GM12878 (cell line): Measurements from ENCODE around the gene TFR2. TPM values are rescaled to one million over a fixed set of nuclear protein-coding genes. Genes with fewer than 3 reads are reported as not detected.

Experiments
- ATAC-seq: fragments of 200-7000 bp; cut with Tn5 transposase; 3 replicates; pipeline ENCODE4 v1.9.1; 2020; ENCODE audit warnings: mild to moderate bottlenecking, moderate library complexity
- BruUV-seq: library from RNA; stranded (reverse); fragments of 400-500 nt; replicated peaks from 2 replicates; lab custom pipeline; 2021; lab: Mats Ljungman, UMichigan
- CTCF ChIA-PET: fragments of 300-600 bp; sonication (Branson Sonifier 250); formaldehyde crosslinking; extraction: SDS; loops from one replicate; lab custom pipeline; 2021; ENCODE audit warnings: inconsistent platforms; lab: Yijun Ruan, JAX
- POLR2A ChIA-PET: fragments of 350-600 bp; formaldehyde crosslinking; extraction: SDS; loops from one replicate; lab custom pipeline; 2021; ENCODE audit warnings: inconsistent platforms; lab: Charles Lee
- RAD21 ChIA-PET: fragments of 300-600 bp; sonication (Branson Sonifier 250); formaldehyde crosslinking; loops from one replicate; lab custom pipeline; 2023; ENCODE audit warnings: antibody characterized with exemption; ENCODE audit not compliant: unreplicated experiment; lab: Charles Lee
- SMC1A ChIA-PET: fragments of 300-600 bp; sonication (Branson Sonifier 250); formaldehyde crosslinking; loops from one replicate; lab custom pipeline; 2023; ENCODE audit not compliant: unreplicated experiment, uncharacterized antibody; lab: Charles Lee
- DNase-seq: peaks from one replicate; pipeline ENCODE4 v3.0.0-alpha.2; 2011; ENCODE audit warnings: low read depth, low spot score
- FAIRE-seq: peaks from 3 replicates; lab custom pipeline; 2011; peaks lifted over from hg19 to GRCh38; lab: Jason Lieb, UNC
- H2AFZ ChIP-seq: 2 replicates; pipeline ENCODE4 v1.6.0; 2011; ENCODE audit warnings: low read depth, low read length, control low read depth; ENCODE audit not compliant: control insufficient read depth
- H3K27ac ChIP-seq: 2 replicates; pipeline ENCODE4 v1.5.1; 2011; ENCODE audit warnings: control low read depth; ENCODE audit not compliant: control insufficient read depth, insufficient read depth
- H3K27me3 ChIP-seq, 2 experiments: replicated peaks in 1 of 2; 2 replicates each; pipeline versions ENCODE4 v1.6.0 to v1.6.1; 2011; ENCODE audit warnings: low read length in 1 of 2; ENCODE audit not compliant: control insufficient read depth in 2 of 2, insufficient read depth in 2 of 2
- H3K36me3 ChIP-seq, 2 experiments: 2 replicates each; pipeline ENCODE4 v1.5.1; 2011; ENCODE audit warnings: low read length in 1 of 2; ENCODE audit not compliant: control insufficient read depth in 2 of 2, insufficient read depth in 2 of 2
- H3K4me1 ChIP-seq: 2 replicates; pipeline ENCODE4 v1.6.1; 2011; ENCODE audit warnings: mild to moderate bottlenecking, low read length, moderate library complexity, mixed read lengths; ENCODE audit not compliant: control insufficient read depth, insufficient read depth
- H3K4me2 ChIP-seq: 2 replicates; pipeline ENCODE4 v1.6.0; 2011; ENCODE audit warnings: control low read depth; ENCODE audit not compliant: control insufficient read depth, insufficient read depth
- H3K4me3 ChIP-seq: fragments of 200-600 bp; sonication (generic); 2 replicates; pipeline ENCODE4 v1.5.1; 2016
- H3K79me2 ChIP-seq: 2 replicates; pipeline ENCODE4 v1.6.0; 2011; ENCODE audit warnings: low read length; ENCODE audit not compliant: control insufficient read depth, insufficient read depth
- H3K9ac ChIP-seq: 2 replicates; pipeline ENCODE4 v1.8.0; 2011; ENCODE audit warnings: low read length, control low read depth, mixed read lengths; ENCODE audit not compliant: control insufficient read depth, insufficient read depth
- H3K9me3 ChIP-seq: replicated peaks from 3 replicates; pipeline ENCODE4 v1.5.1; 2011; ENCODE audit warnings: mild to moderate bottlenecking, low read length; ENCODE audit not compliant: control insufficient read depth, insufficient read depth
- H4K20me1 ChIP-seq: 2 replicates; pipeline ENCODE4 v1.6.0; 2011; ENCODE audit not compliant: control insufficient read depth, insufficient read depth
- EZH2 ChIP-seq: IDR thresholded peaks from 2 replicates; pipeline ENCODE4 v1.6.1; 2012; ENCODE audit warnings: low read depth, mild to moderate bottlenecking, control low read depth, inconsistent platforms, low read length, borderline replicate concordance; ENCODE audit not compliant: control insufficient read depth
- POLR2A ChIP-seq: IDR thresholded peaks from 2 replicates; pipeline ENCODE4 v1.6.1; 2011; ENCODE audit warnings: low read depth, mild to moderate bottlenecking, low read length
- POLR2AphosphoS2 ChIP-seq: IDR thresholded peaks from 2 replicates; pipeline ENCODE4 v1.6.1; 2011; ENCODE audit warnings: low read depth, mild to moderate bottlenecking, low read length, improper control_type of control experiment, moderate library complexity
- WGBS: methylation state at CpG from one replicate; pipeline ENCODE4 v1.1.6; 2016; ENCODE audit warnings: low lambda C conversion rate; ENCODE audit not compliant: insufficient replicate concordance, insufficient coverage; ENCODE audit errors: missing lambda C conversion rate; 5-methylcytosine and 5-hydroxymethylcytosine counted together
- in situ Hi-C: fragments of 300-500 bp; cut with MboI; formaldehyde crosslinking; loops from 9 replicates; pipeline ENCODE4 v1.14.3; 2018; ENCODE audit warnings: mixed read lengths
- intact Hi-C: fragments of 100-400 bp; cut with micrococcal nuclease; formaldehyde crosslinking; loops from one replicate; pipeline ENCODE4 v1.14.2; 2022; ENCODE audit not compliant: unreplicated experiment
- polyA plus RNA-seq, 11 experiments: library from polyadenylated mRNA; depleted of rRNA in 4 of 11; unstranded in 6 of 11; stranded (reverse) in 5 of 11; fragments of >200 nt; fragmentation: Nextera tagmentation in 4 of 11; fragmentation: Illumina TruSeq in 1 of 11; extraction: Ambion mirVana in 4 of 11; extraction: Trizol in 1 of 11; gene quantifications; 1 replicate in 1 of 11; 2 replicates in 10 of 11; pipeline versions ENCODE4 v1.2.1 to v1.2.3, GENCODE V29; 2011 to 2016; ENCODE audit warnings: inconsistent platforms in 2 of 11, missing spikeins in 2 of 11, low read depth in 1 of 11
- small RNA-seq: library from RNA; depleted of rRNA; stranded (forward); fragments of <200 nt; gene quantifications from one replicate; pipeline ENCODE3, GENCODE V24; 2014
- total RNA-seq, 4 experiments: library from RNA; depleted of rRNA in 3 of 4; stranded (reverse); fragments of >200 nt in 3 of 4; fragmentation: Illumina TruSeq in 1 of 4; extraction: Trizol in 1 of 4; gene quantifications; 2 replicates each; pipeline versions ENCODE4 v1.2.1 to v1.2.3, GENCODE V29; 2013 to 2021

Gene TFR2
- total and polyA plus RNA-seq, 10 of the 15 experiments (the other 5 are each of a cell fraction or from before 2014, with no cell fraction given), result 0.30 to 7.2 (median 1.8) TPM

DNA sequence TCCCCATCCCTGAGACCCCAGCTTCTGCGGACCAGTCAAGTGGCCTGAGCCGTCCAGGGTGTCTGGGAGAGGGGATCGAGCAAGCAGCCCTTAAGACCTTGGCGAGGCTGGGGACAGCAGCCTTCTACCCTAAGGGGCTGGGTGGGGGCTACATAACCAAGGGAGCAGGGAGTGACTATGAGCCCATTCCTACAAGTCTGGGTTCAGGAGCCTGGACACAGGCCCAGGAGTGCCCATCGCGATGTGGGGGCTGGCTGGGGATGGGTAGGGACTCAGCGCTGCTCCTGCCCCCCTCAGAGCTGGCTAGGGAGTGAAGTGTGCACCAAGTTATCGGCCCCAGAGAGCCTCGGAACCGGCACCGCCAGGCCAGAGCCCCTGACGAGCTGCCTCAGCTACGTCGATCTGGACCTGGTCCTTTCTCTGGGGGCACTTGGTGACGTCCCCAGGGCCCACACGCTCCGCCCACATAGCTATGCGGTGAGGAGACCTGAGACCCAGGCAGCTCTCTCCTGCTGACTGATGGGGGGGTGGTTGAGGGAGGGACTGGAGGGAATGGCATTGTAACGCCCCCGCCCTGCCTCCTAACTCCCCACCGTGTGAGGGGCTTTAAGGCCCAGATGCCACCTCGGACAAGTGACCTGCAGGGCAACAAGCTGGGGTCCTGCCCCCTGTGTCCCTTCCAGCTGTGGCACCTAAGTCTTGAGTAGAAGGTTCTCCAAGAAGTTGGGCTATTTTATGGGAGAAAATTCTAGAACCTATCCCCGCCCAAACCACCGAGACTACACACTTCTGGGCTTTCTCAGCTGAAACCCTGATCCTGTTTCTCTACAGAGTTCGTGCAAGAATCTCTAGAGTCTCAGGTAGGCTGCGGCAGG is 70.2 kb downstream of the TFR2 start:
- H3K4me1 ChIP-seq, result peaks cover 30% of the 10 kb centered on the region
- no peak for FAIRE-seq
- no peak overlapping the region for H3K4me2 ChIP-seq
- BruUV-seq, result no TSS peak
- H3K4me3 ChIP-seq, result no peak overlapping the region
- no peak overlapping the region for H3K9ac ChIP-seq
- in situ Hi-C loops, result no loop called here
- ChIA-PET CTCF (interaction anchor here (1.1 to 1.9 kb wide), 6 partner anchors 11 to 134 kb away, joined by 3 to 6 read pairs (median 3); partner anchors contain the start of genes FBXO24 and LRCH4), SMC1A (interaction anchor here (0.9 to 1.4 kb wide), 3 partner anchors 12 to 97 kb away, joined by 3 to 4 read pairs (median 3); no protein-coding TSS in a partner anchor), RAD21 (interaction anchor here (0.5 to 0.6 kb wide), 2 partner anchors 15 to 122 kb away, joined by 3 read pairs; partner anchors contain the start of genes FBXO24 and LRCH4), POLR2A (interaction anchor here (1.0 to 1.3 kb wide), 2 partner anchors 13 to 154 kb away, joined by 3 to 4 read pairs; no protein-coding TSS in a partner anchor)
- DNase-seq, result no peak
- TF ChIP-seq EZH2, result no peak
- 0 out of 2 replicates have a peak, but pooled peaks have one; percentile 15 for TF ChIP-seq POLR2AphosphoS2
- TF ChIP-seq POLR2A, result peak; percentile 60; the same call in 1 of the 2 replicates
- intact Hi-C loops, result no loop called here
- no peak overlapping the region for H2AFZ ChIP-seq
- WGBS, result 88% methylated on average over 26 of the region's 26 CpGs
- ATAC-seq, result no peak
- H4K20me1 ChIP-seq, result no peaks in the 10 kb centered on the region
- H3K27ac ChIP-seq, result no peak overlapping the region
- no peaks in the 10 kb centered on the region for H3K27me3 ChIP-seq
- H3K36me3 ChIP-seq, result peaks cover 2 to 8% of the 10 kb centered on the region in 2 experiments; a peak in 3 of 4 replicates
- no peaks in the 10 kb centered on the region for H3K9me3 ChIP-seq
- H3K79me2 ChIP-seq, result no peaks in the 10 kb centered on the region

Small RNA genes lying within 50 kb of the gene (small RNA-seq; reads per million reads assigned to genes)
- gene SAP25, result 0.12 reads per million

Other genes with a start within 250 kb of the TFR2 start
Only the 7 nearest of the 23 such genes appear.
- gene LRCH4, start 55.4 kb downstream of the TFR2 start, total RNA-seq (2014; rRNA removed), result 38.1 and 41.9 TPM in 2 replicates
- 10.9 and 11.9 TPM in 2 replicates for gene LRCH4, start 55.4 kb downstream of the TFR2 start, total RNA-seq (2014; rRNA removed; fragmentation: Illumina TruSeq; extraction: Trizol)
- gene LRCH4, start 55.4 kb downstream of the TFR2 start, total RNA-seq (2021), result 82.6 and 96.7 TPM in 2 replicates
- 7.6 and 15.4 TPM in 2 replicates for gene LRCH4, start 55.4 kb downstream of the TFR2 start, polyA plus RNA-seq (2011; rRNA removed)
- 2.7 and 10.8 TPM in 2 replicates for gene LRCH4, start 55.4 kb downstream of the TFR2 start, polyA plus RNA-seq (2014; fragmentation: Illumina TruSeq; extraction: Trizol)
- gene LRCH4, start 55.4 kb downstream of the TFR2 start, polyA plus RNA-seq (2014; fragmentation: Nextera tagmentation; extraction: Ambion mirVana), result 1 to 10 TPM in 1 of 2 experiments, under 1 TPM in 1; 0.58 to 1.7 TPM
- 68.0 and 84.2 TPM in 2 replicates for gene LRCH4, start 55.4 kb downstream of the TFR2 start, polyA plus RNA-seq (2014; rRNA removed)
- gene LRCH4, start 55.4 kb downstream of the TFR2 start, polyA plus RNA-seq (2016; fragmentation: Nextera tagmentation; extraction: Ambion mirVana), result 10 to 100 TPM; 41.4 to 64.0 TPM
- gene FBXO24, start 55.2 kb downstream of the TFR2 start, total RNA-seq (2014; rRNA removed), result 0.11 and 0.16 TPM in 2 replicates
- 0.23 and 0.31 TPM in 2 replicates for gene FBXO24, start 55.2 kb downstream of the TFR2 start, total RNA-seq (2014; rRNA removed; fragmentation: Illumina TruSeq; extraction: Trizol)
- gene FBXO24, start 55.2 kb downstream of the TFR2 start, total RNA-seq (2021), result not detected in 2 replicates
- 0.78 and 0.96 TPM in 2 replicates for gene FBXO24, start 55.2 kb downstream of the TFR2 start, polyA plus RNA-seq (2011; rRNA removed)
- gene FBXO24, start 55.2 kb downstream of the TFR2 start, polyA plus RNA-seq (2014; fragmentation: Illumina TruSeq; extraction: Trizol), result 0.24 TPM in 1 of 2 replicates, not detected in the other
- gene FBXO24, start 55.2 kb downstream of the TFR2 start, polyA plus RNA-seq (2014; fragmentation: Nextera tagmentation; extraction: Ambion mirVana), result not detected
- 0.30 and 0.60 TPM in 2 replicates for gene FBXO24, start 55.2 kb downstream of the TFR2 start, polyA plus RNA-seq (2014; rRNA removed)
- gene FBXO24, start 55.2 kb downstream of the TFR2 start, polyA plus RNA-seq (2016; fragmentation: Nextera tagmentation; extraction: Ambion mirVana), result under 1 TPM in 1 of 2 experiments, not detected in 1; 0.19 TPM
- gene PCOLCE, start 39.2 kb downstream of the TFR2 start, total RNA-seq (2014; rRNA removed), result 0.85 and 0.87 TPM in 2 replicates
- gene PCOLCE, start 39.2 kb downstream of the TFR2 start, total RNA-seq (2014; rRNA removed; fragmentation: Illumina TruSeq; extraction: Trizol), result 0.32 and 0.40 TPM in 2 replicates
- gene PCOLCE, start 39.2 kb downstream of the TFR2 start, total RNA-seq (2021), result 2.5 and 3.4 TPM in 2 replicates
- gene PCOLCE, start 39.2 kb downstream of the TFR2 start, polyA plus RNA-seq (2011; rRNA removed), result 0.56 and 0.88 TPM in 2 replicates
- gene PCOLCE, start 39.2 kb downstream of the TFR2 start, polyA plus RNA-seq (2014; fragmentation: Illumina TruSeq; extraction: Trizol), result 0.57 and 1.0 TPM in 2 replicates
- gene PCOLCE, start 39.2 kb downstream of the TFR2 start, polyA plus RNA-seq (2014; fragmentation: Nextera tagmentation; extraction: Ambion mirVana), result under 1 TPM; 0.27 to 0.45 TPM
- 2.2 and 2.9 TPM in 2 replicates for gene PCOLCE, start 39.2 kb downstream of the TFR2 start, polyA plus RNA-seq (2014; rRNA removed)
- gene PCOLCE, start 39.2 kb downstream of the TFR2 start, polyA plus RNA-seq (2016; fragmentation: Nextera tagmentation; extraction: Ambion mirVana), result 1 to 10 TPM; 1.8 to 2.7 TPM
- 4.4 and 6.7 TPM in 2 replicates for gene MOSPD3, start 29.0 kb downstream of the TFR2 start, total RNA-seq (2014; rRNA removed)
- 1.8 and 2.6 TPM in 2 replicates for gene MOSPD3, start 29.0 kb downstream of the TFR2 start, total RNA-seq (2014; rRNA removed; fragmentation: Illumina TruSeq; extraction: Trizol)
- 7.7 and 7.8 TPM in 2 replicates for gene MOSPD3, start 29.0 kb downstream of the TFR2 start, total RNA-seq (2021)
- 0.71 and 1.7 TPM in 2 replicates for gene MOSPD3, start 29.0 kb downstream of the TFR2 start, polyA plus RNA-seq (2011; rRNA removed)
- gene MOSPD3, start 29.0 kb downstream of the TFR2 start, polyA plus RNA-seq (2014; fragmentation: Illumina TruSeq; extraction: Trizol), result 1.2 and 2.9 TPM in 2 replicates
- gene MOSPD3, start 29.0 kb downstream of the TFR2 start, polyA plus RNA-seq (2014; fragmentation: Nextera tagmentation; extraction: Ambion mirVana), result 1 to 10 TPM in 1 of 2 experiments, under 1 TPM in 1; 0.61 to 1.2 TPM
- gene MOSPD3, start 29.0 kb downstream of the TFR2 start, polyA plus RNA-seq (2014; rRNA removed), result 5.3 and 9.0 TPM in 2 replicates
- 10 to 100 TPM in 1 of 2 experiments, 1 to 10 TPM in 1; 9.3 to 13.6 TPM for gene MOSPD3, start 29.0 kb downstream of the TFR2 start, polyA plus RNA-seq (2016; fragmentation: Nextera tagmentation; extraction: Ambion mirVana)
- gene ACTL6B, start 14.9 kb upstream of the TFR2 start, total RNA-seq (2014; rRNA removed), result not detected in 2 replicates
- not detected in 2 replicates for gene ACTL6B, start 14.9 kb upstream of the TFR2 start, total RNA-seq (2014; rRNA removed; fragmentation: Illumina TruSeq; extraction: Trizol)
- gene ACTL6B, start 14.9 kb upstream of the TFR2 start, total RNA-seq (2021), result not detected in 2 replicates
- gene ACTL6B, start 14.9 kb upstream of the TFR2 start, polyA plus RNA-seq (2011; rRNA removed), result not detected in 2 replicates
- gene ACTL6B, start 14.9 kb upstream of the TFR2 start, polyA plus RNA-seq (2014; fragmentation: Illumina TruSeq; extraction: Trizol), result not detected in 2 replicates
- gene ACTL6B, start 14.9 kb upstream of the TFR2 start, polyA plus RNA-seq (2014; fragmentation: Nextera tagmentation; extraction: Ambion mirVana), result not detected
- gene ACTL6B, start 14.9 kb upstream of the TFR2 start, polyA plus RNA-seq (2014; rRNA removed), result not detected in 2 replicates
- not detected for gene ACTL6B, start 14.9 kb upstream of the TFR2 start, polyA plus RNA-seq (2016; fragmentation: Nextera tagmentation; extraction: Ambion mirVana)
- 68.1 and 90.9 TPM in 2 replicates for gene GNB2, start 32.2 kb upstream of the TFR2 start, total RNA-seq (2014; rRNA removed)
- gene GNB2, start 32.2 kb upstream of the TFR2 start, total RNA-seq (2014; rRNA removed; fragmentation: Illumina TruSeq; extraction: Trizol), result 29.5 and 32.6 TPM in 2 replicates
- 174 and 175 TPM in 2 replicates for gene GNB2, start 32.2 kb upstream of the TFR2 start, total RNA-seq (2021)
- gene GNB2, start 32.2 kb upstream of the TFR2 start, polyA plus RNA-seq (2011; rRNA removed), result 28.9 and 54.4 TPM in 2 replicates
- gene GNB2, start 32.2 kb upstream of the TFR2 start, polyA plus RNA-seq (2014; fragmentation: Illumina TruSeq; extraction: Trizol), result 16.3 and 84.6 TPM in 2 replicates
- 1 to 10 TPM in 1 of 2 experiments, under 1 TPM in 1; 0.35 to 4.7 TPM for gene GNB2, start 32.2 kb upstream of the TFR2 start, polyA plus RNA-seq (2014; fragmentation: Nextera tagmentation; extraction: Ambion mirVana)
- gene GNB2, start 32.2 kb upstream of the TFR2 start, polyA plus RNA-seq (2014; rRNA removed), result 121 and 145 TPM in 2 replicates
- gene GNB2, start 32.2 kb upstream of the TFR2 start, polyA plus RNA-seq (2016; fragmentation: Nextera tagmentation; extraction: Ambion mirVana), result 10 to 100 TPM; 35.7 to 65.0 TPM
- gene GIGYF1, start 52.7 kb upstream of the TFR2 start, total RNA-seq (2014; rRNA removed), result 15.9 and 17.2 TPM in 2 replicates
- gene GIGYF1, start 52.7 kb upstream of the TFR2 start, total RNA-seq (2014; rRNA removed; fragmentation: Illumina TruSeq; extraction: Trizol), result 8.6 and 9.3 TPM in 2 replicates
- 44.2 and 47.2 TPM in 2 replicates for gene GIGYF1, start 52.7 kb upstream of the TFR2 start, total RNA-seq (2021)
- 3.4 and 5.1 TPM in 2 replicates for gene GIGYF1, start 52.7 kb upstream of the TFR2 start, polyA plus RNA-seq (2011; rRNA removed)
- gene GIGYF1, start 52.7 kb upstream of the TFR2 start, polyA plus RNA-seq (2014; fragmentation: Illumina TruSeq; extraction: Trizol), result 5.8 and 10.4 TPM in 2 replicates
- gene GIGYF1, start 52.7 kb upstream of the TFR2 start, polyA plus RNA-seq (2014; fragmentation: Nextera tagmentation; extraction: Ambion mirVana), result under 1 TPM; 0.31 to 0.79 TPM
- 27.7 and 36.7 TPM in 2 replicates for gene GIGYF1, start 52.7 kb upstream of the TFR2 start, polyA plus RNA-seq (2014; rRNA removed)
- 10 to 100 TPM in 1 of 2 experiments, 1 to 10 TPM in 1; 9.7 to 10.1 TPM for gene GIGYF1, start 52.7 kb upstream of the TFR2 start, polyA plus RNA-seq (2016; fragmentation: Nextera tagmentation; extraction: Ambion mirVana)